ENCODE measurements around the gene CFAP299.

Gene CFAP299

GRCh38 chr4:81003597-81004111 lies 668.1 kb downstream of the CFAP299 start:
- H3K4me2 ChIP-seq (ENCODE audit: low read depth, low read length, poor library complexity, severe bottlenecking) = no peak overlapping the region
- no peak overlapping the region for H3K9ac ChIP-seq (ENCODE audit: low read depth, low read length, poor library complexity, severe bottlenecking)
- no peaks in the 10 kb centered on the region for H3K27me3 ChIP-seq (ENCODE audit: insufficient read depth, low read length, poor library complexity, severe bottlenecking)
- no peak overlapping the region for H3K4me3 ChIP-seq (ENCODE audit: low read length, poor library complexity, severe bottlenecking)
- H4K20me1 ChIP-seq (ENCODE audit: insufficient read depth, low read length, poor library complexity, severe bottlenecking) = no peaks in the 10 kb centered on the region
- H3F3A ChIP-seq (ENCODE audit: low read depth) = no peaks in the 10 kb centered on the region
- H3K36me3 ChIP-seq (ENCODE audit: insufficient read depth, low read length) = no peaks in the 10 kb centered on the region
- peaks cover 4% of the 10 kb centered on the region; the same call in 1 of the 2 replicates for H3K9me3 ChIP-seq (ENCODE audit: insufficient read depth, low read depth, low read length)
- H2AFZ ChIP-seq (ENCODE audit: low read length) = no peak overlapping the region; the same call in 1 of the 2 replicates
- peaks cover 4% of the 10 kb centered on the region for H3K4me1 ChIP-seq (ENCODE audit: insufficient read depth, low read length, poor library complexity, severe bottlenecking)
- no peak for TF ChIP-seq EZH2phosphoT487 (IDR thresholded peaks at IDR 0.05; ENCODE audit: borderline replicate concordance)
- TF ChIP-seq CTCF (conservative IDR thresholded peaks at IDR 0.05; ENCODE audit: low read length) = no peak
- no peaks in the 10 kb centered on the region for H3K9me2 ChIP-seq (replicated peaks; ENCODE audit: low read depth, low read length)
- H3K79me2 ChIP-seq (ENCODE audit: insufficient read depth, low read length) = no peaks in the 10 kb centered on the region

- no peaks in the 10 kb centered on the region for H3K27me3 ChIP-seq (ENCODE audit: insufficient read depth, low read length, poor library complexity, severe bottlenecking)
- no peaks in the 10 kb centered on the region for H3K9me2 ChIP-seq (replicated peaks; ENCODE audit: low read depth, low read length)
- H3K9me3 ChIP-seq (ENCODE audit: insufficient read depth, low read depth, low read length) = no peaks in the 10 kb centered on the region
- no peaks in the 10 kb centered on the region for H3F3A ChIP-seq (ENCODE audit: low read depth)
- no peaks in the 10 kb centered on the region for H3K36me3 ChIP-seq (ENCODE audit: insufficient read depth, low read length)
- no peaks in the 10 kb centered on the region for H4K20me1 ChIP-seq (ENCODE audit: insufficient read depth, low read length, poor library complexity, severe bottlenecking)
- H3K9ac ChIP-seq (ENCODE audit: low read depth, low read length, poor library complexity, severe bottlenecking) = no peak overlapping the region
- TF ChIP-seq EZH2phosphoT487 (IDR thresholded peaks at IDR 0.05; ENCODE audit: borderline replicate concordance) (no peak), CTCF (conservative IDR thresholded peaks at IDR 0.05; ENCODE audit: low read length) (no peak)
- H3K4me1 ChIP-seq (ENCODE audit: insufficient read depth, low read length, poor library complexity, severe bottlenecking) = peaks cover 4% of the 10 kb centered on the region
- no peak overlapping the region for H3K4me3 ChIP-seq (ENCODE audit: low read length, poor library complexity, severe bottlenecking)
- H3K79me2 ChIP-seq (ENCODE audit: insufficient read depth, low read length) = no peaks in the 10 kb centered on the region
- H2AFZ ChIP-seq (ENCODE audit: low read length) = no peak overlapping the region
- no peak overlapping the region for H3K4me2 ChIP-seq (ENCODE audit: low read depth, low read length, poor library complexity, severe bottlenecking)
These were observed 671.9 kb downstream of the CFAP299 start for GRCh38 chr4:81007417-81007816.

Data from Loucy (cell line).